GM21390 (cell line): ENCODE results near the gene ZNF525.
"Not testable (repeated sequence)": the region's sequence is repeated elsewhere in the genome, so short reads cannot be mapped to it uniquely, and the experiment has no call there.

Experiments
- ATAC-seq: cut with Tn5 transposase; IDR thresholded peaks from one replicate; pipeline ENCODE4 v1.9.1; 2021; ENCODE audit not compliant: unreplicated experiment

The ZNF525 gene

DNA sequence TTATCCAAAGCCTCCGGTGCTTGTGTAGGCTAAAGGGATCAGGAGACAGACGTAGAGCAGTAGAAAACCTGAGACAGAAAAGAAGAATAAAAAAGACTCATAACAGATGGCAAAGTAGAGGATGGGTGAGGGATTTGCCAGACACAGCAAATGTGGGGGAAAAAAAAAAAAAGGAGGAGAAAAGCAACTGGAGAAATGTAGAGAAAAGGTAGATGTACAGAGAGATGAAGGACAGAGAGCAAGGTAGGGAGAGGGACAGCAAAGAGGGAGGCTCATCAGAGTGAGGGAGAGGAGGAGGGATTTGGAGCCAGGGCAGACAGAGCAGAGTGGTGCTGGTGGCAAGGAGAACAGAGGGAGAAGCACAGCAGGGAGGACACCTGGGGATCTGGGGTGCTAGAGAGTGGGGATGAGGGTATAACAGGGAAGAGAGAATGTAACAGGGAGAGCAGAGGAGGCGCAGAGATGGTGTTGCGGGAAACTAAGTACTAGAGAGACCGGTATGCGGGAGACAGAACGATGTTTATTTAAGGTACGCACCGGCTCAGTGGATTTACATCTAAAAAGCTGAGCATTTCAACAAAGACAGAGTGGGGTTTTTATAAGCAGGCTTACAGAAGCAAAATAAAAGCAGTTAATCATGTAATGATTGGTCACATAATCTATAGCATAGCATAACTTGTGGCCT lies 30.5 kb downstream of the ZNF525 start:
- ATAC-seq: not testable (repeated sequence)

- ATAC-seq: no peak
Measured at GRCh38 chr19:53396525-53396868, 31.0 kb downstream of the ZNF525 start.

DNA sequence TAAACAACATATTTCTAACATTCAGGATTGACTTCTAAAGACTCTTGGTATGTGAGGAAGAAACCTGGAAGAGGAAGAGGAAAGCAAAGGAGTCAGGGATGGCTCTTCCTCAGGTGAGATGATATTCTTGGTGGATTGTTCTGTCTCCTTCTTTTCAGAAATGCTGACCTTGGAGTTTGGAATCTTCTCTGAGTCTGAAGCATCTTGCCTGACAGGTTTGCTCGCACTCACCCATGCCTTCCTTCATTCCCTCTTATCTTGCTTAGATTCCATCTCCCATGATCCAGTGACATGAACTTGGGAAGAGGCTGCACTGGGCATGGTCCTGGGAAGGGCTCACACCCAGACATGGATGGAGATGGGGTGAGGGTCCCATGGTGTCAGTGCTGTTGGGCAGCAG lies 32.4 kb downstream of the ZNF525 start:
- not testable (repeated sequence) for ATAC-seq

GRCh38 chr19:53409505-53410204 lies 44.1 kb downstream of the ZNF525 start:
- ATAC-seq: no peak

- ATAC-seq: not testable (repeated sequence)
Measured at GRCh38 chr19:53420520-53421315, 55.2 kb downstream of the ZNF525 start.

DNA sequence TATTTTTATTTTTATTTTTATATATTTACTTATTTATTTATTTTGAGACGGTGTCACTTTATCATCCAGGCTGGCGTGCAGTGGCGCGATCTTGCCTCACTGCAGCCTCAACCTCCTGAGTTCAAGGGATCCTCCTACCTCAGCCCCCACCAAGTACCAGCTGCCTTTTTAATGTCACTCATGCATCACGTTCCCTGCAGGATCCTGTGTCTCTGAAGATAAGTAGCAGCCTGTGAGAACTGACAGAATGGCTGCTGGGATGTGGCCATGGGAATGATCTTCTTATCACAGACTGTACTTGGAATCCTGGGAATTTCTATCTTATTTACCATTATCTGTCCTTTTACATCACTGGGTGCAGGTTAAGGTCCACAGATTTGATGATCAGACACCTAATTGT lies 57.0 kb downstream of the ZNF525 start:
- ATAC-seq: no peak

- ATAC-seq: not testable (repeated sequence)
Measured at GRCh38 chr19:53423074-53423473, 57.6 kb downstream of the ZNF525 start.

- not testable (repeated sequence) for ATAC-seq
Measured at GRCh38 chr19:53423680-53424079, 58.2 kb downstream of the ZNF525 start.

GRCh38 chr19:53424968-53425597 lies 59.6 kb downstream of the ZNF525 start:
- ATAC-seq: no peak

- ATAC-seq: peak; percentile 96
Measured at GRCh38 chr19:53431399-53432087, 66.0 kb downstream of the ZNF525 start, which contains the start of gene ZNF761. ZNF761 (plus strand) TSS chr19:53431984; CDS start chr19:53447269, 15,285 bp downstream.

GRCh38 chr19:53432088-53432661 lies 66.7 kb downstream of the ZNF525 start:
- ATAC-seq: peak; percentile 18
